GM18526 (cell line): Measurements from ENCODE around the gene MRPS6.

Experiments
- POLR2A ChIP-seq: IDR thresholded peaks from 3 replicates; pipeline ENCODE4 v1.6.1; 2011; ENCODE audit not compliant: insufficient read length; ENCODE audit errors: extremely low read depth

MRPS6 gene

DNA sequence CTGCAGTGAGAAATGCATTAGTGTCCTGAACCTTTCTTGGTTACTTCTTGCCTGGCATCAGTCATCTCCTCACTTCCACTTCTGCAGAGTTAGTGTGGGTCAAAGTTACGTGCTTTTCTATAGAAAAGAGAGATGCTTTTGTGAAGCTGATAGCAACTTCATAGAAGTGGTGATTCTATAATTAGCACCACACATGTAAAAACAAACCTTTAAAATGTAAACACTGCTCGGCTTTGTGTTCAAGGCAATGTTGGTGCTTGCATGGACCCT is 57.3 kb downstream of the MRPS6 start:
- TF ChIP-seq POLR2A, result no peak

GRCh38 chr21:34131586-34131985 is 58.2 kb downstream of the MRPS6 start:
- no peak for TF ChIP-seq POLR2A

GRCh38 chr21:34132202-34132601 is 58.8 kb downstream of the MRPS6 start:
- TF ChIP-seq POLR2A, result no peak

GRCh38 chr21:34132926-34133325 is 59.5 kb downstream of the MRPS6 start:
- no peak for TF ChIP-seq POLR2A

DNA sequence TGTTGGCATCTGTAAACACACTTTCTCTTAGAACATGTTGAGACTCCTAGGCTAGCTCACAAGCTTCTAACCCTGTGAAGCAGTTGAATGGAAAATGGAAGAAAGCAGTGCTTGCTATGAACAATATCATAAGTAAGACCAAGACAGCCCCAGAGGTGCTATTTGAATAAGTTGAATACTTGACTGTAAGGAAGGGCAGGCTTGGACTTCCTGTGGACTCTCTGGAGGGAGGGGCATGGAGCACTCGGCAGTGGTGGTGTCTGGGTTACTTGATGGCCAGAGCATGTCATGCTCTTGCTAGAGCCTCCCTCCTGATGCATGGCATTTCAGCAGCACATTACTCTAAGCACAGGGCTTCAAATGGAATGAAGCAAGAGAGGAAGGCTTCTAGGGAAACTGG is 60.0 kb downstream of the MRPS6 start:
- TF ChIP-seq POLR2A, result no peak

- TF ChIP-seq POLR2A, result no peak
Measured at GRCh38 chr21:34133802-34134201, 60.4 kb downstream of the MRPS6 start.

GRCh38 chr21:34135330-34135729 is 62.0 kb downstream of the MRPS6 start:
- TF ChIP-seq POLR2A, result no peak

DNA sequence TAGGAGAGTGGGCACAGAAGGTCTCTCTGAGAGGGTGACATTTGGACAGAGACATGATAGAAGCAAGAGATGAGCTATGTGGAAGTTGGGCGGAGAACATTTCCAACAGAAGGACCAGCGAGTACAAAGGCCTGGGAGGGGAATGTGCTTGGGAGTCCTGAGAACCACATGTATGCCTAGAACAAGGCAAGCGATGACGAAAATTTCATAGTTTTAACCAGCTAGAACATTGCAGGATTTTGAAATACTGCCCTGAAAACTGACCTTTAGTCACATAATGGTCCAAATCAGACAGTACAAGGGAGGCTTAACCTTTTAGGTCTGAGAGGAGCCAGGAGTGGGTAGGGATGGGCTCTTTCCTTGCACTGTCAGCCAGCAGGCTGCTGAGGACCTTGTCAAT is 68.0 kb downstream of the MRPS6 start:
- no peak for TF ChIP-seq POLR2A

GRCh38 chr21:34143685-34144182 is 70.4 kb downstream of the MRPS6 start:
- no peak for TF ChIP-seq POLR2A

DNA sequence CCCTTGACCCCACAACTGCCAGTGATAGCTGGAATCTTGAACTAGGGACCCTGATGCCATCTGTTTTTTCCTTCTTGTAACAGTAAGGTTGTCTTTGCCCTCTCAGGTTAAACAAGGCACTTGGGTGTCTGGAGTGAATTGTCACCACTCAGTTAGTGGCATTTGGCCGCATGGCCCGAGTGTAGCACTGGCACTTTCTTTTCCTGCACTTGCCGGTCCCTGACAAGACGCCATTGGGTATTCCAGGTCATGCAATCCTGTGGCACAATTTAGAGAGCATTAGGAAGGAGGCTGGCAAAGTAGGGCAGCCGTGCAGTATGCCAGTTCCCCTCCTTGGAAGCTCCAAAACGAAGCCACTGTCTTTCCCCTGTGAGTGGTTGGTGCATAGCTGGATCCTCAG is 70.8 kb downstream of the MRPS6 start:
- TF ChIP-seq POLR2A, result no peak

DNA sequence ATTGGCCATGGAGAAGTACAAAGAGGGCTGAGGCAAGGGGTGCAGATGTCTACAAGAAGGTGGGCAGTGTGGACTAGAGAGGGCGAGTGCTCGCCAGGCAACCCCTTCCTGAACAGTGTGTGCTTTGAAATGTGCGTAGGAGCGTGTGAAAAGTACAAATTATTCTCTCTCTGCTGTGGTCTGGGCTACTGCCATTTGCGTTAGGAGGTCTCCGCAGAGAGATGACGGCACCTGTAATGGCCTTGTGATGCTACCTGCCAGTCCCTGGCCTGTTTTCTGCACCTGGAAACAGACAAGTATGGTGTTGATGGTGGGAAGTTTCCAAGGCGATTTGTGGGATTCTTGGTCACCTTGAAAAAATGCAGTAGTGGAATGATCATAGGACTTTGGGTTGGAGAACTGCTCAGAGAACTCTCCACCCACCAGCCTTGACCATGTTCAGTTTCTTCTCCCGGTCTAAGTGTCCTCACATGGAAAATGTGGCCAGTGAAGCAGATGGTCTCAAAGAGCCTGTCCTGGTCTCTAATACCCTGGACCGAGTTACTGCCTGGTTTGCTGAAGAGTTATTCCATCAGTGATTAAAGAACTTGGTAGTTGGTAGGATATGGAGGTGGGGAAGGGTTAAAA is 74.5 kb downstream of the MRPS6 start:
- TF ChIP-seq POLR2A, result no peak

- no peak for TF ChIP-seq POLR2A
Measured at GRCh38 chr21:34148419-34148804, 75.0 kb downstream of the MRPS6 start.

- TF ChIP-seq POLR2A, result no peak
Measured at GRCh38 chr21:34148826-34149558, 75.6 kb downstream of the MRPS6 start.

GRCh38 chr21:34152500-34152899 is 79.1 kb downstream of the MRPS6 start:
- TF ChIP-seq POLR2A, result no peak

GRCh38 chr21:34154878-34155277 is 81.5 kb downstream of the MRPS6 start:
- TF ChIP-seq POLR2A, result no peak

DNA sequence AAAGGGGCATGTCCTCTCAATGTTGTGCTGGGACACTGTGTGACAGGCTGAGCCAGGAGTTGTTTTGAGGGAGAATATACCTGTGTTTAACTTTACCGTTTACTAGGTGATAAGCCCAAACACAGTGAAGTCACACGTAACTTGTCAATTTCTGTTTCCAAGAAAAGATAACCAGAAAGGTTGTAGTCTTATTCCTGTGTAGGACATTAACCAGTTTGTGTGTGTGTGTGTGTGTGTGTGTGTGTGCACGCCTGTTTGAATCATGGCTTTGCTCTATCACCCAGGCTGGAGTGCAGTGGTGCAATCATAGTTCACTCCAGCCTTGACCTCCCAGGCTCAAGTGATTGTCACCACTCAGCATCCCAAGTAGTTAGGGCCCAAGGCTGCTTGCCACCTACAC is 83.6 kb downstream of the MRPS6 start:
- no peak for TF ChIP-seq POLR2A

DNA sequence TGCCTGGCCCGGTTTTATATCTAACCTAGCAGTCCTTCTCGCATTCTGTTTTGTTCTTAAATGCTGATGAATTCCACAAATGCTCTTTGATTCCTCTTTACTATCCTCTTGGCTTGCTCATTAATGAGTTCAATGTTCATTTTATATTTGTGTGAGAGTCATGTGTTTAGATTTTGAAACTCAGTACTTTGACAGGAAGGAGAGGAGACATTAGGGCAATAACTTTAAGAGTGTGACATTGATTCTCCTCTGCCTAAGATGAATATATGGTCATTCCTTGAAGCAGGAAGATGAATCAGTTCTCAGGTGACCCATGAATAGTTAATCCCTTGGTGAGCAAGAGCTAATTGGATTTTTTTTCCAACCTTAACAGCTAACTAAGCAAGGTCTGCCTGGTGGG is 84.1 kb downstream of the MRPS6 start:
- no peak for TF ChIP-seq POLR2A
